Hematopoietic multipotent progenitor cell treated with erythropoietin and hydrocortisone succinate and interleukin-3 and kit ligand, for 8 days (in vitro differentiated cells): ENCODE results near the gene ERICH6.
"Not testable (repeated sequence)": the region's sequence is repeated elsewhere in the genome, so short reads cannot be mapped to it uniquely, and the experiment has no call there.

ENCODE experiments used
- DNase-seq: peaks from one replicate; pipeline ENCODE4 v3.0.0-alpha.2; 2015

ERICH6 gene

DNA sequence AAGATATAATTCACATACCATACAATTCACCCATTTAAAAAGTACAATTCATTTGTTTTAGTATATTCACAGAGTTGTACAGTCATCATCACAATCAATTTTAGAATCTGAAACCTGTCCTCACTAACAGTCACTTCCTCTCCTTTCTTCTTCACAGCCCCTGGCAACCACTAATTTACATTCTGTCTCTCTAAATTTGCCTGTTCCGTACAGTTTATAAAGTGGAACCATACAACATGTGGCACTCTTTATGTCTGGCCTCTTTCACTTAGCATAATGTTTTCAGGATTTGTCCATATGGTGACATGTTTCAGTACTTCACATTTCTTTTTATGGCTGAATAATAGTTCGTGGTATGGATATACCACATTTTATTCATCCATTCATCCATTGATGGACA, 22.7 kb downstream of the ERICH6 start:
- no peak for DNase-seq

DNA sequence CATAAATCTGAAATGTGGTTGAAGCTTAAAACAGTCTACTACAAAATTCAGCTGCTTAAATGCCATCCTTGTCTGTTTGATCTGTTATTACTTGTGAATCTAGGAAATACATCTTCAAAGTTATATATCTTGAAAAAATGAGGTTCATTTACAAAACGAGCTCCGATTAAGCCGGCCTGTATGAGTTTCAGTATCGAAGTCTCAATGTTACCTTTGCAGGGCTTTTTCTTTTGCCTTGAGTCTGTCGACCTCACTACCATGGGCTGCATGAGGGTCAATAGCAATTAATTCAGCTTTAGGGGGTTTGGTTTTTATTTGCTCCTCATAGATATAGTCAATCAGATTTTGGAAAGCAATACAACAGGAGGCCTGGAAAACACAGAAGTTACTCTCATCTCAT, 23.2 kb downstream of the ERICH6 start:
- DNase-seq = no peak

DNA sequence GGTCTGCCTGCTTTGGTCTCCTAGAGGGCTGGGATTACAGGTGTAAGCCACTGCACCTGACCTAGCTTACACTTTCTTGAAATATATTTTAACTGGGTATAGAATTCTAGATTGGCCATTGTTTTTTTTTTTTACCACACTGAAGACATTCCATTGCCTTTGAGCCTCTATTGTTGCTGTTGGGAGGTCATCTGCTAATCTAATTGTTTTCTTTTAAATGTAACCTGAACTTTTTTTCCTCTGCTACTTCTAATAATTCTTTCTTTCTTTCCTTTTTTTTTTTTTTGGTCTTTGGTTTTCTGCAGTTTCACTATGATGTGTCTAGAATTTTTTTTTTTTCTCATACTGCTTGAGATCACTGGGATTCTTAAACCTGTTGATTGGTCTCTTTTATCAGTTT, 28.1 kb downstream of the ERICH6 start:
- DNase-seq = no peak

DNA sequence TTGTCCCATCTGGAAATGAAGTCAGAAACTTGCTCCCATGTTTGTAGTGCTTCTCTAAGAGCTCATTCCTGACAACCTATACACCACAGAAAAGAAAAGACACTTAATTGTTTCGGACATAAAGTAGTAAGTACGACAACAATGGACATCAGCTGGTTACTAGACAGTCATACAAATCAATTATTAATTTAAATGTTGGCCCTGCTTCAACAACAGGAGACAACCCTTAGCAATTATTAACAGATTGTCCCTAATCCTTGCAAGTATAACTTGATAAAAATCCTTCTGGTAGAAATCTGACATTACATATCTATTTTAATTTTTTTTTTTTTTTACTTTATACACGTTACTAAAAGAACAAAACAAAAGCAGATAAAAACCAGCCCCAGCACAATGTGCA, 29.8 kb downstream of the ERICH6 start:
- no peak for DNase-seq

DNA sequence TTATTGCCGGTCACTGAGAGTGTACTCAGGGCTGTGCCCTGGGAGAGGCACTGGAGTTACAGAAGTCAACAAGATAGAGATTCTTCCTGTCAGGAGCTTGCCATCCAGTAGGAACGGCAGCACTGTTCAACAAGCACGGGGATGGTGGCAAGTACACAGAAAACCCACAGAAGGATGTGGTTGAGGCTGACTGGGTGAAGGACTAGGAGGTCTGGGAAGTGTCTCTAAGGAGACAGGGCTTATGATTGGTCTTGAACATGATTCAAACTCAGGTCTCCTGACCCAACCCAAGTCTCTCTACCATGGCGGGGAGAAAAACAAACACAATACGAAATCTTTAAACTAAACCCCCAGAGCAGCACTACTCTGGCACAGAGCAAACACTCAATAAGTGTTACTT, 37.6 kb downstream of the ERICH6 start:
- DNase-seq = no peak

DNA sequence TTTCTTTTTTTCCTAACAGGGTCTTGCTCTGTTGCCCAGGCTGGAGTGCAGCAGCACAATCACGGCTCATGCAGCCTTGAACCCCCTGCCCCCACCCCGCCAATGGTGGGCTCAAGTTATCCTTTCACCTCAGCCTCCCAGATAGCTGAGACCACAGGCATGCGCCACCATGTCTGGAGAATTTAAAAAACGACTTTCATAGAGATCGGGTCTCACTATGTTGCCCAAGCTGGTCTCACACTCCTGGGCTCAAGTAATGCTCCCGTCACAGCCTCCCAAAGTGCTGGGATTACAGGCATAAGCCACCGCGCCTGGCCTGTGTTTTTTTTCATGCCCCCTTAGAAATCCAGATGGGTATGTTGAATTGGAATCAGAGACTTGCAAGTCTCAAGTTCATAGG, 40.3 kb downstream of the ERICH6 start:
- no peak for DNase-seq

DNA sequence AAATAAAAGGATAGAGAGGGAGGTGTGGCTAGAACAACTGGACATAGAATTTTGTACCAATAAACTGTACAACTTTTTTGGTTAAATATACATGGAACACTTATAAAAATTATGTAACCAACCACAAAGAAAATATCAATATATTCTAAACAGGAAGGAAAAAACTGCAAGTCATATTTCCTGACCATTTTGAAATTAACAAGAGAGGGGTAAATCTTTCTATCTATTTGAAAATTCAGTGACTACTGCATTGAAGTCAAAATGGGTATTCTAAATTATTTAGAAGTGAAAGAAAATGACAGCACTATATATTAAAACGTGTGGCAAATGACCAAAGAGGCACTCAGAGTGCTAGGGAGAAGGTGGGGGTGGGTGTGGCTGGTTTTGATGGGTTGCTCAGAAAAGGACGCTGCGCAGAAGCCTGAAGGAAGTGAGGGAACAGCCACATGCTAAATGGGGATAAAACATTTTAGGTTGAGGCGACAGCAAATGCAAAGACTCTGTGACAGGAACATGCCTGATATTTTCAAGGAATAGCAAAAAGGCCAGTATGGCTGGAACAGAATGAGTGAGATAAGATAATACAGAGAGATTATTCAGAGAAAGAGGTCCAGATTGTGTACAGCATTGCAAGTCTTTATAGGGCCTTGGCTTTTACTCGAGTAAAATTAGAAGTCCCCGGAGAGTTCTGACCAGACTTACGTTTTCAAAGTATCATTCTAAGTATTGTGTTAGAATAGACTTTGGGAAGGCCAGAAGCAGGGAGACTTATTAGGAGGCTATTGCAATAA, 41.1 kb downstream of the ERICH6 start:
- no peak for DNase-seq

DNA sequence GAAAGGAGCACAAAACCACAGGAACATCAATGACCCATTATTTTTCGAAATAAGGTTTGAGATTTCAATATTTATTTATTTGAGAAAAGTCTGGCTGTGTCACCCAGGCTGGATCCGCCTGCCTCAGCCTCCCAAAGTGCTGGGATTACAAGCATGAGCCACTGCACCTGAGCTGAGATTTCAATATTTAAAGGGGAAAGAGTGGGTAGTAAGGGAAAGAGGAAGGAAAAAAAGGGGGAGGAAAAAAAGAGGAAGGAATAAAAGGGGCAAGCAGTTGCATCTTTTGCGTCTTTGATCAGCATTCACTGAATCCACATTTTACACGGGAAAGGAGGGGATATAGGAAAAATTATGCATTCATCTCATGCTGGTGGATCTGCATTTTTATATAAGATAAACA, 47.4 kb downstream of the ERICH6 start:
- no peak for DNase-seq

DNA sequence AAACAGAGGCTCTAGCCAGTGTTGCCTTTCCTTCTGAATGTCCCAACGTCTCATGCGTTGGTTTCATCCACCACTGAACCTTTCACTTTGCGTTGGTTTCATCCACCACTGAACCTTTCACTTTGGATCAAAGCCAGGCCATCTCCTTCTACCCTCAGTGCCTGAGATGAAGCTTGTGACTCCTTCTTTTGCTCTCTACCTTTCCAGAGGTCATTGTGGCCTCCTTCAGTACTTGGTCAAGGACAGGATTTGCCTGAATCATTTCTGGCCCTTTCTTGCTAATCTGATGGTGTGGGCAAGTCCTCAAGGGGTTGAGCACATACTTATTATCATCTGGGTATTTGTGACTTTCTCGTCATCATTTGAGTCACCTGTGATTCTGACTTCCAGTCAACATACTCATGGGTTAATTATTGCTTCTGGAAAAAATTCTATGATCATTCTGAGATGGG, 50.6 kb downstream of the ERICH6 start:
- no peak for DNase-seq

DNA sequence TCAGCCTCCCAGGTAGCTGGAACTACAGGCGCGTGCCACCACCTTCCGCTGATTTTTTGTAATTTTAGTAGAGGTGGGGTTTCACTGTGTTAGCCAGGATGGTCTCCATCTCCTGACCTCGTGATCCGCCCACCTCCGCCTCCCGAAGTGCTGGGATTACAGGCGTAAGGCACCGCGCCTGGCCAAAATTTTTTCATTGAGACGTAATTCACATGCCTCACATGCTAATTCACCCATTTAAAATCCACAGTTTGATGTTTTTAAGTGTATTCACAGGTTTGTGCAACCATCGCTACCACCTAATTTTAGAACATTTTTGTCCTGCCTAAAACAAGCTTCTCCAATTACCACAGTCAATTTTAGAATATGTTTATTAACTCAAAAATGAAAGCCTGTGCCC, 63.5 kb downstream of the ERICH6 start:
- no peak for DNase-seq

DNA sequence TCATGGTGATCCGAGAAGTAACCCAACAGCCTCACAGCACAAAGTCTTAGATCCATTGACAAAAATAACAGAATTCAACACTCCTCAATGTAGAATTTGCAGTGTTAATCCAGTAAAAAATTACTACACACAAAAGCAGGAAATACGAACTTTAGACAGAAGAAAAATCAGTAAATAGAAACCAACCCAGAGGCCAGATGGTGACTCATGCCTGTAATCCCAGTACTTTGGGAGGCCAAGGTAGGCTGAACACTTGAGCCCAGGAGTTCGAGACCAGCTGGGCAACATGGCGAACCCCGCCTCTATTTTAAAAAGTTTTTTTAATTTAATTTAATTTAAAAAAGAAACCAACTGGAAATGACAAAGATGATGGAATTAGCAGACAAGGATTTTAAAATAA, 64.5 kb downstream of the ERICH6 start:
- no peak for DNase-seq

DNA sequence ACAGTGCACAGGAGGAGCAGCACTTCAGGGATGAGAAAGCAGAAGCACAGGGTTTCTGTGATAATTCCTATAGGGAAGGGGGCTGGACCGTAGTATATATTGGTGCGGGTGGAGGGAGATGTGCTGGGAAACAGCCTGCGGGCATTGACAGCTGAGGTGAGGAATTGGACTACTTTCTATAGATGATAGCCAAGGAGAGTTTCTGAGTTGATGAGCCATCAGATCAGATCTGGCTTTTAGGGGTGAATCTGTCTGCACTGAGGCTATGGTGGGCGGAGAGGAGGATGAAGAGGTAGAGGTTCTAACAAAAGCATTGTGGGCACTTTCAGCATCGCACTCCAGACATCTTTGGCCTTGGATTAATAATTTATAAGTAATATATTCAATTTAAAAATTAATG, 67.5 kb downstream of the ERICH6 start:
- no peak for DNase-seq

DNA sequence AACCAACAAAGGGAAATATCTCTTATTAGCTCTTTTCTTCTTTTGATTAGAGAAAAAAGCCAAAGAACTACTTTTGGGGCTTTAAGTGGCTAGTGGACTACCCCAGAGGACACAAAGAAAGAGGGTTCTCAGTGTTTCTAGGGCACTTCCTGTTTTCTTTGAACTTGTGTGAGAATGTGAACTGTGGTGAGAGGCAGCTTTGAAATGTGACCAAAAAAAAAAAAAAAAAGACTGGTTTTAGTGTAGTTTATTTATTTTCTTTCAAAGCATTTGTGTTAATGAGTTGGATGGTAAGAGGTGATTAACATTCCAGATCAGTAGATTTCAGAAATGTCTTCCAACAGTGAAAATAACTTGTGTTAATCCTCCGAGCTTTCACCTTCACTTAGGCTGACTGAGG, 68.2 kb downstream of the ERICH6 start:
- peak; percentile 40 for DNase-seq

DNA sequence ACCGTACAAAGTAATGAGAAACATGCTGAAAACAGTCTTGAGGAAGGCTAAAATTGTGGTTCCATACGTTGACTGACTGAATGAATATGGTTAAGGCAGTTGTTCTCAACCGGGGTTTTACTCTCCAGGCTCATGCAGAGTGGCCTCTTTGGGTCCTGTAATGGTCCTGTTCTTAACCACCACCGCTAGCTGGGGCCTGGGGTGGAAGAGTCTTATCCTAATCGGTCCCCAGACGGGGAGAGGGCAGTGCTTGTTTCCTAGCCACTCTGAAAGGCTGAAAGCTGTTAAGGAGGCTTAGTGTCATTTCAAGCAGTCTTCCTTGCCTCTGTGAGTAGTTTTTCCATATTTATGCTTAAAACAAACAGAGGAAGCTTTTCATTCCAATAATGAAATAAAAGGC, 68.6 kb downstream of the ERICH6 start:
- DNase-seq = no peak

DNA sequence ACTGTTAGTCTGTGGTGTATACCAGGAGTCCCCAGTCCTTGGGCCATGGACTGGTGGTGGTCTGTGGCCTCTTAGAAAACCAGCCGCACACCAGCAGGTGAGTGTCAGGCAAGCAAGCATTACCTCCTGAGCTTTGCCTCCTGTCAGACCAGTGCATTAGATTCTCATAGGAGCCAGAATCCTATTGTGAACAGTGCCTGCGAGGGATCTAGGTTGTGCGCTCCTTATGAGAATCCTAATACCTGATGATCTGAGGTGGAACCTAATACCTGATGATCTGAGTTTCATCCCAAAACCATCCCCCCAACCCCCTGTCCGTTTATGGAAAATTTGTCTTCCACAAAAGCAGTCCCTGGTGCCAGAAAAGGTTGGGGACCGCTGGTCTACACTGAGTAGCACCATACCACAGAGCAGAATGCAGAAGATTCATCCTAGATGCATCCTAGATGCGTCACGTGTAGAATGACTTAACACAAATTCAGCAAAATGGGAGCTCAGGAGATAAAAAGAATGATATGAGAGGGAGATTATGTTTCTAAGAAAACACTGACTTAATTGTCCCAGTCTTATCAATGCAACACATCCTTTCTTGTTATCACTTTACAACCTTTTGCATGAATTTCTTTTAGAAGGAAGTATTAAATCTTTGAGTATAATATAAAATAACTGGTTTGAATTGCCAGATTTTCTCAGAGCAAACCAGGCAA, 72.1 kb downstream of the ERICH6 start:
- peak; percentile 50 for DNase-seq

DNA sequence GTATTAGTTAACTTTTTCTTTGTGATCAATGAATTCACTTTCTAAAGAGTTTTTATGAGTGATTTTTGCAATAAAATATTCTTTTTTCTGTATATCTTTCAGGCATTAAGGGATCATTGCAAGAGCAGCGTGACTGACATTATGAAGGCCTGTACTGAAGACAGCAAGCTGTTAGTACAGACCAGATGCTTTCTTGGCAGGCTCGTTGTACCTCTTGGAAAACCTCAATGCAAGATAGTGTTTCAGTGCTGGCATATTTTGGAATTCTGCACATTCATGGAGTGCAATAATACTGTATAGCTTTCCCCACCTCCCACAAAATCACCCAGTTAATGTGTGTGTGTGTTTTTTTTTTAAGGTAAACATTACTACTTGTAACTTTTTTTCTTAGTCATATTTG, 76.2 kb downstream of the ERICH6 start:
- DNase-seq = no peak

DNA sequence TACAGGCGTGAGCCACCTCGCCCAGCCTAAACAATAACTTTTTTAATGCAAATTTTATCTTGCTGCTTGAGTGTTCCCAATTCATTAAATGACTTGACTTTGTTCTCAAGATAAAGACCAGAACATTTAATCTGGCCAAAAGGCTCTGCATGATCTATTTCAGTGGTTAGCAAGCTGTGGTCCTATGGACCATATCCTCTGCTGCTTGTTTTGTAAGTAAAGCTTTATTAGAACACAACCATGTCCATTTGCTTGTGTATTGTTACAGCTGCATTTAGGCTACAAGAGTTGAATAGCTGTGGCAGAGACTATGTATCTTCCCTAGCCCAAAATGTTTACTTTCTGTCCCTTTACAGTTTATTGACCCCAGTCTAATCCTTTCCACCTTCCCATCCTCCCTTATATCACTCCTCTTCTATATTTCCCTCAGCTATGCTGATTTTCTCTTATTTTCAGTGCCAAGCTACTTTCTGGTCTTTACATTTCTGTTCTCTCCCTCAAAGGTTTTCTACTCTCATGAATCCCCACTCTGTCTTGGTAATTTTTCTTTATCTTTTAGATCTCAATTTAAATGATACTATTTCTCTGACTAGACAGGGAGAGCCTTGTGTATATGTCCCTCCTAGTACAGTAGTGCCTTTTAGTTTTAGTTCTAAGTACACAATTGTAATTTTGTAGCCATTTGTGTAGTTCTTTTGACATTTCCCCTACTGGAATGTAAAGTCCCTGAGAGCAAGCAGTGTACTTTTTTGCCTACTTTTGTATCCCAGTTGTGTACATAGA, 77.4 kb downstream of the ERICH6 start:
- DNase-seq = no peak

DNA sequence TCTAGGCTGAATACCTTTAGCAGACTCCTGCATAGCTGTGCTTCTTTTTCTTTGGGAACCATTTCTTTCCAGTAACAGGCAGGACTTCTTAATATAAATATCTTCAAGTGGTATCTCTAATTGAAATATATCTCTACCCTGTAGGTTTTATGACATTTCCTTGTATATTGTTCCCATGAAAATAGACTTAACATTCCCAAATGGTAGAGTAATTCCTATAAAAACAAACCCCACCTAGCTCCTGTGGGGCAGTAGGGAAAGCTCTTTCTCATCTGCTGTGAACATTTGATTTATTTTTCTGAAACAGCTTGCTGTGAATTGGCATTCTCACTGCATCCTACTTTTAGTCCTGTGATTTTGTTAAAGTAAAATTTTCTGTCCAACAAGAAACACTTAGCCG, 79.8 kb downstream of the ERICH6 start:
- DNase-seq = no peak

DNA sequence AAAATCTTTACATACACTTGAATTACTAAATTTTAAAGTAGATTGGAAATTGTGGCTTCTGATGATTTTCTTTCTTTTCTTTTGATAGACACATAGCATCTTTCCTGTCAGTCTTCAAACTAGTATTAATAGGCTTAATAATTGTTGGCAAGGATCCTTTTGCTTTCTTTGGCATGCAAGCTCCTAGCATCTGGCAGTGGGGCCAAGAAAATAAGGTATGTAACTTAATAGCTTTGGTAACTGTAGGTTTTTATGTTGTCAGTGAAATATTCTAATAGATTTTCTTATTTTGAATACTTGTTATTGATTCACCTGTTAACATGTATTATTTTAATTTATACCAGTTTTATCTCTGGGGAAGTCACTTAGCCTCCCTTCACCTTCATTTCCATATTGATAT, 80.8 kb downstream of the ERICH6 start:
- not testable (repeated sequence) for DNase-seq

DNA sequence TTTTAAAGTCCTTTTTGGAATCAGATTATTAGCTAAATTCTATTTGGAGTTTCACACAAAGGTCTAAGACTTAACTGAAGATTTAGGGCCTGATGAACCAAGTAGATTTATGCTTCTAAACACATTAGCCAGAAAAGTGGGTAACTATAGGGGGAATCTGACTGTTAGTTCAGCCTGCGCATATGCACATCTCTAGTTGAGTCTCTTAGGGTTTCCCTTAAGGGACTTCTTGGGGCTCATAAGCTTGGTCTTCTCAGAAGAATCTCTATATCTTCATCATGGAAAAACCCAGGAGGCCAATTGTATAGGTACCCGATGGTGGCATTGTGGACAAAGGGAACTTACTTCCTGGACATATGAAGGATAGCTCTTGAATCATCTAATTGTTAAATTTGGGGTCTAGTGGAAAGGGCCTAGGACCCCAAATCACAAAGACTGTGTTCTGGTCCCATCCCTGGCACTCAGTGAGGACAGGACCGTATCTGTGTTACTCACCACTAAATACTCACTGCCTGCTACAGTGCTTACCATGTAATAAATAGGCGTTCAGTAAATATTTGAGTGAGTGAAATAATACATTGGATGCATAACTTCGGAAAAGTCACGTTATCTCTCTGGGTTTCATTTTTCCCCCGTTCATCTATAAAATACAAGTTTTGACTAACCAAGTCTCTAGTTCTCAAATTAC, 83.6 kb downstream of the ERICH6 start:
- no peak for DNase-seq

DNA sequence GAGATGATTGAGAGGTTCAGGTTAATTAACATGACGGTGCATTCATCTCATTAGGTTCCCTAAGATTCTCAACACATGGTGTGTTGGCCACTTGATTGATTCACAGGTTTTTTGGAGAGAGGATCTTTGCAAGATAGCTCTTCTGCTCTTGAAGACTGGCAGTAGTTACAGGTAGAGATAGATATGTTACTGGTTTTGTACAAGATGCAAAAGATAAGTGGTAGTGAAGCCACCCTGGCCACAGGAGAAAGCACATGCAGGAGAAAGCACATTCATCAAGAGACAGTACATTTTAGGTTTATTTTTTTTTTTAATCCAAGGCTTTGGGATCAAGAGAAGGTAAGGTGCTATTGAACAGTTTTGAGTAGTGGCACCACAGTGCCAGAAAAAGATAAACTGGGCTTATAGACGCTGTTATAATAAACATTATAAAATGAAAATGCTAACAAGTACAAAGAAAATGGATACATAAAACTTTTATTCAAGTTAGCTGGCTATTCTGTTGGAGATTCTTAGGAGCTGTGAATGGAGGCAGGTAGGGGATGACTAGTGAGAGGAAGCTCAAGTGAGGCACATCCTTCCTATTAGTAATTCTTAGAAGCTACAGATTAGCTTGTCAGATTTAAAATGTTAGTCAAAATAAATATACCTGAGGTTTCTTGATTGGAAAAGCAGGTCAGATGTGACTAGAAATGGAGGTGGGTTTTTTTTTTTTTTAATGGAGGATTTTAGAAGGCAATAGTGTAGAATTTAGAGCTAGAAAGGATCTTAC, 89.8 kb downstream of the ERICH6 start:
- DNase-seq = no peak

DNA sequence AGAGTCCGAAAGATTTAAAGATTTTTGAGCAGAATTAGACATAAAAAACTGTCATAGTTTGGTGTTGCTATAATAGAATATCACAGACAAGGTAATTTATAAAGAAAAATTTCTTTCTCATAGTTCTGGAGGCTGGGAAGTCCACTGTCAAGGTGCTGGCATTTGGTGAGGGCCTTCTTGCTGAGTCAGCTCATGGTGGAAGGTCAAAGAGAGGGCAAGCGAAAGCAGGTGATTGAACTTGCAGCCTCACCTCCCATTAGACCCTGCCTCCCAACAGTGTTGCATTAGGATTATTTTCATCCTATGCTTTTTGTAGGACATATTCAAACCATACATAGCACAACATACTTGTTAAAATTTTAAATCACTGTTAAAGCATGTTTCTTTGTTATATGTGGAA, 90.7 kb downstream of the ERICH6 start:
- no peak for DNase-seq
